MCF 10A (cell line): ENCODE measurements around the gene PKP2. TPM values are rescaled to one million over a fixed set of nuclear protein-coding genes. Genes with fewer than 3 reads are reported as not detected.

ENCODE experiments used
- BruUV-seq: library from RNA; stranded (reverse); fragments of 400-500 nt; replicated peaks from 2 replicates; lab custom pipeline; 2021; lab: Mats Ljungman, UMichigan
- CTCF ChIA-PET: fragments of 300-600 bp; sonication (Branson Sonifier 250); formaldehyde crosslinking; extraction: SDS; loops from one replicate; lab custom pipeline; 2021; ENCODE audit warnings: antibody characterized with exemption, inconsistent platforms; lab: Yijun Ruan, JAX
- POLR2A ChIA-PET: fragments of 300-600, 350-650 bp; sonication (Branson Sonifier 250); formaldehyde crosslinking; extraction: SDS; loops from one replicate; lab custom pipeline; 2020; ENCODE audit warnings: antibody characterized with exemption, inconsistent platforms; lab: Yijun Ruan, JAX
- DNase-seq: peaks from one replicate; pipeline ENCODE4 v3.0.0-alpha.2; 2018; ENCODE audit not compliant: unreplicated experiment
- H3K27ac Mint-ChIP-seq: one replicate; pipeline ENCODE4 v1.8.0; 2022; ENCODE audit warnings: mild to moderate bottlenecking, low read depth, mixed read lengths; ENCODE audit not compliant: unreplicated experiment
- H3K27me3 Mint-ChIP-seq: one replicate; pipeline ENCODE4 v1.8.0; 2022; ENCODE audit warnings: mixed read lengths; ENCODE audit not compliant: insufficient read depth, unreplicated experiment
- H3K36me3 Mint-ChIP-seq: one replicate; pipeline ENCODE4 v1.8.0; 2022; ENCODE audit warnings: mild to moderate bottlenecking, moderate library complexity, mixed read lengths; ENCODE audit not compliant: insufficient read depth, unreplicated experiment
- H3K4me1 Mint-ChIP-seq: one replicate; pipeline ENCODE4 v1.8.0; 2022; ENCODE audit warnings: mixed read lengths; ENCODE audit not compliant: insufficient read depth, unreplicated experiment
- H3K4me3 Mint-ChIP-seq: one replicate; pipeline ENCODE4 v1.8.0; 2022; ENCODE audit warnings: mild to moderate bottlenecking, moderate library complexity, mixed read lengths; ENCODE audit not compliant: unreplicated experiment
- H3K9me3 Mint-ChIP-seq: one replicate; pipeline ENCODE4 v1.8.0; 2022; ENCODE audit warnings: mixed read lengths; ENCODE audit not compliant: unreplicated experiment
- intact Hi-C: fragments of 100-400 bp; cut with micrococcal nuclease; formaldehyde crosslinking; loops from 2 replicates; pipeline ENCODE4 v1.14.1; 2022
- total RNA-seq: library from RNA; stranded (reverse); gene quantifications from 2 replicates; pipeline ENCODE4 v1.2.3, GENCODE V29; 2022
- TF ChIP-seq, protein P1 (sequence below): fragments of 200-600 bp; IDR thresholded peaks from one replicate; pipeline ENCODE4 v1.8.0; 2022; ENCODE audit warnings: antibody characterized with exemption, mild to moderate bottlenecking; ENCODE audit not compliant: unreplicated experiment

Gene PKP2
- total RNA-seq, 1 experiment from 2014 or later = 88.0 TPM

DNA sequence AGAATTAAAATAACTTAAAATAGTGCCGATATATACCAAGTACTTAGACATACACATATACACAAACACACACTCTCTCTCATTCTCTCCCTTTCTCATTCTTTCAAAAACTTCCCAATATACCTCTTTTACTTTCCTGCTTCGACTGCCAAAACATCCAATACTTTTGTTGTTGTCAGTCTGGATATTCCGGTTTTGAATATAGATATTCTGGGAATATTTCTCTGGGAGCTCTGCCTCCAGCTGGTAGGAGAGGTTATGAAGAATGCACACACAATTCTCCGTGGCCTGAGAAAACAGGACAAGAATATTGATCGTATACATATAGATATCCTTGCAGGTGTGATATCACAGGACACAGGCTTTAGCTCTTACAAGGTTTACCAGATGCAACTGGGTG, 74.2 kb downstream of the PKP2 start:
- TF ChIP-seq, protein P1, sequence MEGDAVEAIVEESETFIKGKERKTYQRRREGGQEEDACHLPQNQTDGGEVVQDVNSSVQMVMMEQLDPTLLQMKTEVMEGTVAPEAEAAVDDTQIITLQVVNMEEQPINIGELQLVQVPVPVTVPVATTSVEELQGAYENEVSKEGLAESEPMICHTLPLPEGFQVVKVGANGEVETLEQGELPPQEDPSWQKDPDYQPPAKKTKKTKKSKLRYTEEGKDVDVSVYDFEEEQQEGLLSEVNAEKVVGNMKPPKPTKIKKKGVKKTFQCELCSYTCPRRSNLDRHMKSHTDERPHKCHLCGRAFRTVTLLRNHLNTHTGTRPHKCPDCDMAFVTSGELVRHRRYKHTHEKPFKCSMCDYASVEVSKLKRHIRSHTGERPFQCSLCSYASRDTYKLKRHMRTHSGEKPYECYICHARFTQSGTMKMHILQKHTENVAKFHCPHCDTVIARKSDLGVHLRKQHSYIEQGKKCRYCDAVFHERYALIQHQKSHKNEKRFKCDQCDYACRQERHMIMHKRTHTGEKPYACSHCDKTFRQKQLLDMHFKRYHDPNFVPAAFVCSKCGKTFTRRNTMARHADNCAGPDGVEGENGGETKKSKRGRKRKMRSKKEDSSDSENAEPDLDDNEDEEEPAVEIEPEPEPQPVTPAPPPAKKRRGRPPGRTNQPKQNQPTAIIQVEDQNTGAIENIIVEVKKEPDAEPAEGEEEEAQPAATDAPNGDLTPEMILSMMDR = no peak
- BruUV-seq = no TSS peak
- peaks cover 85% of the 10 kb centered on the region for H3K36me3 Mint-ChIP-seq
- ChIA-PET POLR2A (interaction anchor here (1.0 kb wide), 1 partner anchor 67 kb away, joined by 3 read pairs; the partner anchor contains the start of gene YARS2), CTCF (no interaction called here)
- intact Hi-C loops = no loop called here
- no peak overlapping the region for H3K4me3 Mint-ChIP-seq
- no peak overlapping the region for H3K27ac Mint-ChIP-seq
- H3K27me3 Mint-ChIP-seq = no peaks in the 10 kb centered on the region
- no peak for DNase-seq
- no peaks in the 10 kb centered on the region for H3K9me3 Mint-ChIP-seq
- H3K4me1 Mint-ChIP-seq = no peaks in the 10 kb centered on the region

DNA sequence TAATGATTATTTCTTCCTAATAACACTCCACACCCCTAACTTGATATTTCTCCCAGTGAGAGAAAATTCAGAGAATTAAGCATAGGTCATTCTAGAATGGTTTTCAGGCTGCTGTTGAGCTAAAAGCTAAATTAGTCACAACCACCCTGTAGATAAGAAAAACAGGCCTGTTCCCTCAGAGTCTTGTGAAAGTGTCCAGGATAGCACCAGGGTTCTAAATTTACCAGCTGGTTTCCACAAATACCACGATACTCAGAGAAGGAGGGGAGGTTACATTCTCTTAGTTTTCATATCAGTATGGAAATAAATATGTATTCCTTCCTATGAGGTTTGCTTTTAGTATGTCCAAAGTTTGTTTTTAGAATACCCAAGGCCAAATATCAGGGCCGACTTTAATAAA, 74.9 kb downstream of the PKP2 start:
- intact Hi-C loops = no loop called here

DNA sequence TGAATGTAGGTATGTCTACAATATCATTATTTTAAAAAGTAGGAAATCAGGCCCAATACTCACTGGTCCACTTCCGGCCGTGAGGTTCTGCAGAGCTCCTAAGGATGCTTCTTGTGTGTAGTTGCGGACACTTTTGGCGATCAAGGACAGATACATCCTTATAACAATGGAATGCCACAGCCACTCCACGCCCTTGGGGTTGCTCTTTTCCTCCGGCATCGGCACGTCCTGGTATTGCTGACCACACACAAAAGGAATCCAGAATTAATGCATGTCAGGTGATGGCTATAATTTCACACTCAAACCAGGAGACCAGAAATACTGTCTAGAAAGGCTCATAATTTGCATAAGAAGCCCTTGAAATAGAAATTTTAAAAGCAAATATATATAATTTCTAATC, 75.3 kb downstream of the PKP2 start:
- H3K9me3 Mint-ChIP-seq = no peaks in the 10 kb centered on the region
- intact Hi-C loops = no loop called here
- TF ChIP-seq, protein P1 = no peak
- no peaks in the 10 kb centered on the region for H3K27me3 Mint-ChIP-seq
- no TSS peak for BruUV-seq
- ChIA-PET POLR2A (interaction anchor here (2.0 kb wide), 1 partner anchor 66 kb away, joined by 7 read pairs; the partner anchor contains the start of gene YARS2), CTCF (no interaction called here)
- peaks cover 90% of the 10 kb centered on the region for H3K36me3 Mint-ChIP-seq
- H3K4me3 Mint-ChIP-seq = no peak overlapping the region
- no peaks in the 10 kb centered on the region for H3K4me1 Mint-ChIP-seq
- no peak overlapping the region for H3K27ac Mint-ChIP-seq
- DNase-seq = no peak

More for the DNA sequence above, 74.9 kb downstream of the PKP2 start:
- Mint-ChIP-seq H3K9me3 (no peaks in the 10 kb centered on the region), H3K4me1 (no peaks in the 10 kb centered on the region), H3K4me3 (no peak overlapping the region), H3K36me3 (peaks cover 87% of the 10 kb centered on the region), H3K27ac (no peak overlapping the region), H3K27me3 (no peaks in the 10 kb centered on the region)
- CTCF ChIA-PET = no interaction called here
- DNase-seq = no peak
- TF ChIP-seq, protein P1 = no peak
- POLR2A ChIA-PET = interaction anchor here (1.0 to 2.0 kb wide), 2 partner anchors 66 kb away, joined by 3 to 7 read pairs; partner anchors contain the start of gene YARS2
- BruUV-seq = no TSS peak

DNA sequence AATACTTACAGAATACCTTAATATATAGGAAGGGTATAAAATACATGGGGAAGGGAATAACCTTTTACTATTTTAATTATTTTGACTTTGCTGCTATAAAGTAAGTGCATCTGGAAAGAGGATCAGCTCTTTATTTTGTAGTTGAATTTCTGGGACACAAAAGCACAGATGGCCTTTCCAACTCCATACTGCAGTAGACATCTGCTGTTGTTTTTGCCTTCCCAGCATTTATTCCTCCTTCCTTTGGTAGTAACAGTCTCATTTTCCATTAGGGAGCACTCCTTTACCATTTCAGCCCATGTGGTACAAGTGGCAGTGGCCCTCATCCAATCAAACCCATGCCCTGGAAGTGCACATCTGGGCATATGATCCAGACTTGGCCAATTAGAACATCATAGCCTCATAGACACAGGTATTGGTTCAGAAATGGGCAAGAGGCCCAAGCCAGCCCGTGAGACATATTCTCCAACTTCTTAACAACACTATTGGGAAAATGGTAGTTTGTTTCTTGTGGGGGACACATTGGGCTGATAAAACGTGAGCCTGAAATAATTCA, 76.1 kb downstream of the PKP2 start:
- Mint-ChIP-seq H3K36me3 (peaks cover 90% of the 10 kb centered on the region), H3K4me1 (no peaks in the 10 kb centered on the region), H3K4me3 (no peak overlapping the region), H3K27me3 (no peaks in the 10 kb centered on the region), H3K9me3 (no peaks in the 10 kb centered on the region), H3K27ac (no peak overlapping the region)
- no peak for DNase-seq
- POLR2A ChIA-PET = interaction anchor here (1.0 to 2.0 kb wide), 2 partner anchors 24 to 65 kb away, joined by 3 to 7 read pairs; partner anchors contain the start of gene YARS2
- intact Hi-C loops = no loop called here
- CTCF ChIA-PET = interaction anchor here (0.6 kb wide), 1 partner anchor 134 kb away, joined by 3 read pairs; no protein-coding TSS in a partner anchor
- TF ChIP-seq, protein P1 = no peak
- BruUV-seq = no TSS peak
